Colonic mucosa (tissue), 4 donors: ENCODE data around the gene PRXL2A. TPM values are rescaled to one million over a fixed set of nuclear protein-coding genes. Genes with fewer than 3 reads are reported as not detected.
A peak's percentile ranks its signal among the peaks of the same experiment; 100 is the strongest.

Experiments used
- DNase-seq: peaks from one replicate; pipeline ENCODE4 v3.0.0-alpha.2; 2020
- H3K27ac ChIP-seq: fragments of 200-600 bp; one replicate; pipeline ENCODE4 v1.8.0; 2021
- H3K27me3 ChIP-seq: fragments of 200-600 bp; one replicate; pipeline ENCODE4 v1.8.0; 2021
- H3K36me3 ChIP-seq: fragments of 200-600 bp; one replicate; pipeline ENCODE4 v1.8.0; 2021
- H3K4me1 ChIP-seq: fragments of 200-600 bp; one replicate; pipeline ENCODE4 v1.8.0; 2021; ENCODE audit warnings: mild to moderate bottlenecking
- H3K4me3 ChIP-seq: fragments of 200-600 bp; one replicate; pipeline ENCODE4 v1.8.0; 2021
- H3K9ac ChIP-seq, 2 donors: one replicate each; pipeline ENCODE4 v1.7.0; 2013; ENCODE audit warnings: control low read depth in 2 of 2, low read depth in 2 of 2, low read length in 2 of 2
- H3K9me3 ChIP-seq: fragments of 200-600 bp; one replicate; pipeline ENCODE4 v1.8.0; 2021
- intact Hi-C: fragments of 100-400 bp; cut with DNase I; formaldehyde crosslinking; loops from one replicate; pipeline ENCODE4 v1.14.1; 2022
- total RNA-seq, 2 donors: library from RNA; stranded (reverse); fragmentation: NEBNext Ultra II Directional in 1 of 2; extraction: Animal tissue kit (Norgen Biotek cat#: 25700) in 1 of 2; gene quantifications; one replicate each; pipeline ENCODE4 v1.2.1, GENCODE V29; 2021
- TF ChIP-seq, protein P1 (sequence below): fragments of 200-600 bp; IDR thresholded peaks from one replicate; pipeline ENCODE4 v1.8.0; 2022; ENCODE audit warnings: antibody characterized with exemption, mild to moderate bottlenecking
- donor health status: healthy.
- donor health status: DM: no; HTN: no; CAD: no.
- donor health status: DM: no; HTN: no; CAD: no.

Gene PRXL2A
- total RNA-seq, 2 donors from 2014 or later = 73.5 to 101 TPM

DNA sequence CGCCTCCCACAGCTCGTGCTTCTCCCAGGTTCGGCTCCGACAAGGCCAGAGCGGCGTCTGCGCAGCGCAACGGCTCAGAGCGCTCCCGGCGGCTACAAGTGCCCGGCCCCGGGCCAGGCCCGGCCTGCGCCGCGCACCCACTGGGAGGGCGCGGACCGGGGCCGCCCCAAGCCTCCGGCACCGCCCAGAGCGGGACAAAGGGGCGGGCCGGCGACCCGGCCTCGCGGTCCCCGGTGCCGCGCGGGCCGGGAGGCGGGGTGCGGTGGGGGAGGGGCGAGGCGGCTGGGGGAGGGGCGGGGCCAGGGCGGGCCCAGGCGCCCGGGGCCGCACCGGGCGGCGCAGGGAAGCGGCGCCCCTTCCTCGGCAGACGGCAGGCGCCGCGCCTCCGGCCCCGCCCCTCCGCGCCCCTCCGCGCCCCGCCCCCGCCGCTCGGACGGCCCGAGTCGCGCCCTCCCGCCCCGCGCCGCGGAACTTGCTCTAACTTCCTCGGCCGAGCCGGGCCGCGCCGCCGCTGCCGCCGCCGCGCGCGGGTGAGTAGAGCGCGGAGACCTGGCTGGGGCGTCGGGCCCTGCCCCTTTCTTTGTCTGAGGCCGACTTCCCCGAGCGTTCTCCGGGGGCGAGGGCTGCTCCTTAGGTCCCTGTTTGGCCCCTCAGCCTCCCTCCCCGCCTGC, 45.6 kb downstream of the PRXL2A start, which contains the start of gene TSPAN14:
TSPAN14 (plus strand) TSS at position 469 of the 671 bp plus-strand sequence. CDS start 34,924 bp downstream, outside the sequence.
- peak within 1 kb of the TSS; percentile 99 for H3K27ac ChIP-seq
- H3K36me3 ChIP-seq = no peaks in the 10 kb centered on the region
- intact Hi-C loops = no loop called here
- TF ChIP-seq, protein P1, sequence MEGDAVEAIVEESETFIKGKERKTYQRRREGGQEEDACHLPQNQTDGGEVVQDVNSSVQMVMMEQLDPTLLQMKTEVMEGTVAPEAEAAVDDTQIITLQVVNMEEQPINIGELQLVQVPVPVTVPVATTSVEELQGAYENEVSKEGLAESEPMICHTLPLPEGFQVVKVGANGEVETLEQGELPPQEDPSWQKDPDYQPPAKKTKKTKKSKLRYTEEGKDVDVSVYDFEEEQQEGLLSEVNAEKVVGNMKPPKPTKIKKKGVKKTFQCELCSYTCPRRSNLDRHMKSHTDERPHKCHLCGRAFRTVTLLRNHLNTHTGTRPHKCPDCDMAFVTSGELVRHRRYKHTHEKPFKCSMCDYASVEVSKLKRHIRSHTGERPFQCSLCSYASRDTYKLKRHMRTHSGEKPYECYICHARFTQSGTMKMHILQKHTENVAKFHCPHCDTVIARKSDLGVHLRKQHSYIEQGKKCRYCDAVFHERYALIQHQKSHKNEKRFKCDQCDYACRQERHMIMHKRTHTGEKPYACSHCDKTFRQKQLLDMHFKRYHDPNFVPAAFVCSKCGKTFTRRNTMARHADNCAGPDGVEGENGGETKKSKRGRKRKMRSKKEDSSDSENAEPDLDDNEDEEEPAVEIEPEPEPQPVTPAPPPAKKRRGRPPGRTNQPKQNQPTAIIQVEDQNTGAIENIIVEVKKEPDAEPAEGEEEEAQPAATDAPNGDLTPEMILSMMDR = no peak
- H3K9ac ChIP-seq = peak within 1 kb of the TSS; percentile 89 to 99
- peak; percentile 82 for DNase-seq
- no peaks in the 10 kb centered on the region for H3K9me3 ChIP-seq
- H3K4me3 ChIP-seq = peak within 1 kb of the TSS; percentile 91
- no peaks in the 10 kb centered on the region for H3K27me3 ChIP-seq
- peaks cover 20% of the 10 kb centered on the region for H3K4me1 ChIP-seq

DNA sequence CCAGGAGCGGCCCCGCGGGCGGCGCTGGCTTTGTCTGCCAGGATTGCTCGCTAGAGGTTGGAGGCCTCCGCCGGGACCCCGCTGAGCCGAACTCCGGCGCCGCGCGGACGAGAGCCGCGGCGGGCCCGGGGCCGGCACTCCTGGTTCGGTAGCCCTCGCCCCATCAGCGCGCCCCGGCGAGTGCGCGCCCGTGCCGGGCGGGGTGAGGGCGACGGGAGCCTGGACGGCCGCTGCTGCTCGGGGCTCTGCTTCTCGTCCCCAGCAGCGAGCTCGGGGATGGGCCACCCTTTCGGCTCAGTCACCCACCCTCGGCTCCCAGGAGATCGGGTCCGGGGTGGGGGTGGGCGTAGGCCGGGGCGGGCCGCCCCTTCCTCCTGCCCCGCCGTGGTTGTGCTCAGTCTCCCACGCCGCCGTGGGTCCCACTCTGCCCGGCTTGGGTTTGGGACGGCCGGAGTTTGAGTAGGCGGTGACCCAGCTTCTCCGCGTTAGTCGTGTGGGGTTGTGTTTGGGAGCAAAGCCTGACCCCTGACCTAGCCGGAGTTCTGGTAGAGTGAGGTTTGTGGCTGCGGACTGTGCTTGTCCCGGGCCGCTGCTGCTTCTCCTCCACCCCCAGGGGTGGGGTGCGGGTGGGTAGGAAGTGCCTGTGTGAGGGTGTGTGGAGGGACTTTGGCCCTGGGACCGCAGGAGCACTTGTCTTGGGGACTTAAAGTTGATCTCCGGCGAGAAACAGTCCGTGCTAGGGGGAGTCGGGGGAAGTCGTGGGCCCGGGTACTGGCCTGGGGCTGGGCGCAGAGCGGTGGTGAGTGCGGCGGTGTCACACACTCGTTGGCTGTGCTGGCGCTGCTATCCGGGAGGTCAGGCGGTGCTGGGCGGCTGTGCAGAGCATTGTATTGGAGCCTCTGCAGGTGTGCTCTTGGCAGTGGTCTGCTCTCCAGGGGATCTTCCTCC, 46.4 kb downstream of the PRXL2A start:
- intact Hi-C loops = no loop called here
- H3K4me3 ChIP-seq = peak overlapping the region; percentile 91
- peaks cover 27% of the 10 kb centered on the region for H3K4me1 ChIP-seq
- TF ChIP-seq, protein P1 = no peak
- H3K9me3 ChIP-seq = no peaks in the 10 kb centered on the region
- peak; percentile 88 for DNase-seq
- H3K36me3 ChIP-seq = no peaks in the 10 kb centered on the region
- peak overlapping the region; percentile 89 to 99 for H3K9ac ChIP-seq
- H3K27me3 ChIP-seq = no peaks in the 10 kb centered on the region
- H3K27ac ChIP-seq = peak overlapping the region; percentile 99

DNA sequence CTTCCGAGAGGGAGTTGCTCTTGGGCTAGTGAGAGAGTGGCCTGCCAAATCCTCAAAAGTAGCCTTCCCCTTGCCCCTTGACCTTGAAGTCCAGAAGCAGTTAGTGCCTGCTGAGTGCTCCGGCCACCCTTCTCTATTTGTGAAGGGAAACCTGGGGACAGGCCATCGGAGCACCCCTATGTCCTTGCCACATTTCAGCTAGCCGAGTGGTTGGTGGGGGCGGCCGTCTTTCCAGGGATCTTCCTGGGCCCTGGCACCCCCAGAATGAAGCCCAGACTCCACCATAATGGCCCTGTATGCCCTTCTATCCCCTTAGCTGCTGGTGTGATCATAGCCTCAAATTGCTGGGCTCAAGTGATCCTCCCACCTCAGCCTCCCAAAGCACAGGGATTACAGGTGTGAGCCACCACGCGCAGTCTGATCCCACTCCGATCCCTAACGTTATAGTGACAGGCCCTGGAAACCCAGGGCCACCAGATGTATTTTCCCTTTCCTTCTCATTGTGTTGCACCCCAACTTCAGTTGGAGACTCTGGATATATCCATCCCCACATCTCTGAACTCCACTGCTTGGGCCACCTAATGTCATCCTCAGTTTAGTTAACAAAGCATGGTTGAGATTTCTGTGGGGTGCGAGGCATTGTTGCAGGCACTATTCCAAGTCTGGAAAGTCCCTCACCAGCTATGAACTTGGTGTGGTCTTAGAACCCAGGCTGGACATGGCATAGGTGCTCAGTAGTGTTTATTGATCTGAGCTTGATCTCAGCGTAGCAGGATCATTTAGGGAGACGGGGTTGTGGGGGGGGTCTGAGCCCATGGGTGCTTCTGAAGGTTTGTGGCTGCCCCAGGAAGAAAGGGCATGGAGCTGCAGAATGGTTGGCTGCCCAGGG, 47.4 kb downstream of the PRXL2A start:
- H3K4me1 ChIP-seq = peaks cover 35% of the 10 kb centered on the region
- DNase-seq = no peak
- TF ChIP-seq, protein P1 = no peak
- peak overlapping the region; percentile 99 for H3K27ac ChIP-seq
- no peaks in the 10 kb centered on the region for H3K9me3 ChIP-seq
- no peaks in the 10 kb centered on the region for H3K36me3 ChIP-seq
- no peaks in the 10 kb centered on the region for H3K27me3 ChIP-seq
- intact Hi-C loops = no loop called here
- peak overlapping the region; percentile 89 to 99 for H3K9ac ChIP-seq
- peak overlapping the region; percentile 91 for H3K4me3 ChIP-seq

DNA sequence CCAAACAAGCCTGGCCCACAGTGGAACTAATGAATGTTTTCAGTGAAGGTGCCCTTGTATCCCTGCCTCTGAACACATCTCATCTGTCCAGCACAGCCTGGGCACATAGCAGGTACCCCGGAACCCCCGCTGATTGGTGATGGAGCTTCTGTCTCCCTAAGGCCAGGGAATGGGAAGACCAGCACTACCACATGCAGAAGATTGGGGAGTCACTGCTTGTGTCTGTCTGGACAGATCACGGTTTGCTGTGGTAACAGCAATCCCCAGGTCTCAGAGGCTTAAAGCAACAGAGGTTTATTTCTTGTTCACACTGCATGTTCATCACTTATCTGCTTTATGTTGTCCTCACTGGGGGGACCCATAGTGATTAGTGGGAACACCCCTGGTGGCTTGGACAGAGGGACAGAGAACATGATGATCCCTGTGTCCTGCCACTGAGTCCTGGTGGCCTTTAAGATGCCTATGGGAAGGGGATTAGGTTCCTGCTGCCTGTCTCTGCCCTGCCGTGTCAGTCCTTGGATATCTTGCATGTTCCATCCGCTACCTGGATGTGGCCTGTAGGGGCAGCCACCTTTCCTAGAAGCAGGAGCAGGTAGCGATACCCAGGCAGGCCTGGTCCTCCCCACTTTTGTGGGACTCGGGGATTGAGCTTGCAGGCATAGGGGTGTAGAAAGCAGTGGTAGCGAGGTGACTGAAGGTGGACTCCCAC, 49.4 kb downstream of the PRXL2A start:
- no peak for DNase-seq
- Histone ChIP-seq H3K36me3 (no peaks in the 10 kb centered on the region), H3K9ac (peak overlapping the region in 1 of 2 donors; percentile 82), H3K4me1 (peaks cover 52% of the 10 kb centered on the region), H3K27me3 (no peaks in the 10 kb centered on the region), H3K9me3 (no peaks in the 10 kb centered on the region), H3K4me3 (no peak overlapping the region), H3K27ac (peak overlapping the region; percentile 79)
- TF ChIP-seq, protein P1 = no peak
- intact Hi-C loops = no loop called here
